ENCODE measurements around the gene MRGPRF.

DNA sequence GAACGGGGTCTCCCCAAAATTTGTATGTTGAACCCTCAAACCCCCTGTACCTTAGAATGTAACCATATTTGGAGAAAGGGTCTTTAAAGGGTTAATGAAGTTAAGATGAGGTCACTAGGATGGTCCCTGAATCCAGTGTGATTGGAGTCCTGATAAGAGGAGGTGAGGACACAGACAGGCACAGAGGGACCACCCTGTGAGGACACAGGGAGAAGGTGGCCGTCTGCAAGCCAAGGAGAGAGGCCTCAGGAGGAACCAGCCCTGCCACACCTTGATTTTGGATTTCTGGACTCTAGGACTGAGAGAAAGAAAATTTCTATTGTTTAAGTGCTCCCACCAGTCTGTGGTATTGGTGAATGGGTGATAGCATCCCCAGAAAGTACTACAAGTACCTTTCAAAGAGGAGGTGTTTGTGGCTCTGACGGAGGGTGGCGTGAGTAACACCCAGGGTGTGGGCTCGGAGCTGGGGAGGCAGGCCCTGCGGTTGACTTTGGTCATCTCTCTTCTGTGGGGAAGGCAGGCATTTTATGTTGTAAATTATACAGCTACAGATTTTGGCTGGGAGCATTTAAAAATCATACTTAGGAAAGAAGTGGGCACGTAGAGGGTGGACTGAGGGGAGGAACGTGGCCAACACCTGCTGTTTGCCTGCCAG lies 13.8 kb downstream of the MRGPRF start:
- TF ChIP-seq POLR2A (IDR thresholded peaks at IDR 0.05), result no peak
- TF ChIP-seq, protein P1, sequence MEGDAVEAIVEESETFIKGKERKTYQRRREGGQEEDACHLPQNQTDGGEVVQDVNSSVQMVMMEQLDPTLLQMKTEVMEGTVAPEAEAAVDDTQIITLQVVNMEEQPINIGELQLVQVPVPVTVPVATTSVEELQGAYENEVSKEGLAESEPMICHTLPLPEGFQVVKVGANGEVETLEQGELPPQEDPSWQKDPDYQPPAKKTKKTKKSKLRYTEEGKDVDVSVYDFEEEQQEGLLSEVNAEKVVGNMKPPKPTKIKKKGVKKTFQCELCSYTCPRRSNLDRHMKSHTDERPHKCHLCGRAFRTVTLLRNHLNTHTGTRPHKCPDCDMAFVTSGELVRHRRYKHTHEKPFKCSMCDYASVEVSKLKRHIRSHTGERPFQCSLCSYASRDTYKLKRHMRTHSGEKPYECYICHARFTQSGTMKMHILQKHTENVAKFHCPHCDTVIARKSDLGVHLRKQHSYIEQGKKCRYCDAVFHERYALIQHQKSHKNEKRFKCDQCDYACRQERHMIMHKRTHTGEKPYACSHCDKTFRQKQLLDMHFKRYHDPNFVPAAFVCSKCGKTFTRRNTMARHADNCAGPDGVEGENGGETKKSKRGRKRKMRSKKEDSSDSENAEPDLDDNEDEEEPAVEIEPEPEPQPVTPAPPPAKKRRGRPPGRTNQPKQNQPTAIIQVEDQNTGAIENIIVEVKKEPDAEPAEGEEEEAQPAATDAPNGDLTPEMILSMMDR (IDR thresholded peaks at IDR 0.05), result no peak
